NCI-H345 treated with DMSO at 0.1 percent for 48 hours (cell line): ENCODE measurements around the gene TNFRSF6B.

Source experiments
- DNase-seq: peaks from one replicate; lab custom pipeline; 2025; ENCODE audit not compliant: unreplicated experiment; lab: John Stamatoyannopoulos, UW

TNFRSF6B gene

GRCh38 chr20:63745961-63746731, 49.7 kb downstream of the TNFRSF6B start:
- DNase-seq, result no peak

DNA sequence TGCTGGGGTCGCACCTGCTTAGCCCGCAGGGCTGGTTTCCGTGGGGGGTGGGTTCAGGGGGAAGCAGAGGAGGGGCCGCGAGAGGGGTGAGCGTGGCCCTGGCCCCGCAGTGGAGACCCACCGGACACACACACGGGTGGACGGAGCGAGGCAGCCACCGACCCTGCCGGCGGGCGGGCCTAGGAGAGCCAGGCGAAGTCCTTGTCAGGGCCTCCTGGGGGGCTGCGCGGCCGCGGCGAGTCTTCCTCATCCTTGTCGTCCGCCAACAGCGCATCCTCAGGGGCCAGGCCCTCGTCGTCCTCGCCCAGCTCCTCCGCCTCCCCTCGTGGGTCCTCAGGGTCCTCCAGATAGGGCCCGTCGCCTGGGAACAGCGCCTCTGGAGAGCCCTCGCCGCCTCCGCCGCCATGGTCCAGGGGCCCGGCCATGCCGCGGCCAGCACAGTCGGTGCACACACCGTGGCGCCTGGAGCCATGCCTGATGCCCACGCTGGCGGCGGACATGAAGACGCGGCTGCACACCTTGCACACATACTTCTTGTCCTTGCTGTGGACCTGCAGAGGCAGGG, 50.4 kb downstream of the TNFRSF6B start:
- DNase-seq, result no peak

DNA sequence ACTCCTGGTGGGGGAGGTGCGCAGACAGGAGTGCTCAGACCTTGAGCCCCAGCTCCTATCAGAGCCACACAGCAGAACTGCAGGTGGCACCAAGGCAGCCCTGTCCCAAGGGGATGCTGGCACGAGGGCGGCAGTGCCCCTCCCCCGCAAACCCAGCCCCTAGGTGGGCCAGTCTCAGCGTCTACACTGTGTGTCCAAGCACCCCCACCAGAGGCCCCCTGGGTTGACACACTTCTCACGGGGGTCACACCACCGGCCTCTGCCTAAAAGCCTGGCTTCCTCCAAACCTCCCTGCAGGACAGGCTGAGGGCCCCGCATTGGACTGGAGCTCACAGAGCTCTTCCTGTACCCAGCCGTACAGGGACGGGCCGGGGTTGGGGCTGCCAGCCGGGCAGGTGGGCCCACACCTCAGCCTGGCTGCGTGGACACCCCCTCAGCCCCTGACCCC, 51.2 kb downstream of the TNFRSF6B start:
- no peak for DNase-seq
